ENCODE results near the gene TMEM244.
"Not testable (repeated sequence)": the region's sequence is repeated elsewhere in the genome, so short reads cannot be mapped to it uniquely, and the experiment has no call there.

TMEM244 gene, protein sequence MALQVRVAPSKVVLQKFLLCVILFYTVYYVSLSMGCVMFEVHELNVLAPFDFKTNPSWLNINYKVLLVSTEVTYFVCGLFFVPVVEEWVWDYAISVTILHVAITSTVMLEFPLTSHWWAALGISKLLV

DNA sequence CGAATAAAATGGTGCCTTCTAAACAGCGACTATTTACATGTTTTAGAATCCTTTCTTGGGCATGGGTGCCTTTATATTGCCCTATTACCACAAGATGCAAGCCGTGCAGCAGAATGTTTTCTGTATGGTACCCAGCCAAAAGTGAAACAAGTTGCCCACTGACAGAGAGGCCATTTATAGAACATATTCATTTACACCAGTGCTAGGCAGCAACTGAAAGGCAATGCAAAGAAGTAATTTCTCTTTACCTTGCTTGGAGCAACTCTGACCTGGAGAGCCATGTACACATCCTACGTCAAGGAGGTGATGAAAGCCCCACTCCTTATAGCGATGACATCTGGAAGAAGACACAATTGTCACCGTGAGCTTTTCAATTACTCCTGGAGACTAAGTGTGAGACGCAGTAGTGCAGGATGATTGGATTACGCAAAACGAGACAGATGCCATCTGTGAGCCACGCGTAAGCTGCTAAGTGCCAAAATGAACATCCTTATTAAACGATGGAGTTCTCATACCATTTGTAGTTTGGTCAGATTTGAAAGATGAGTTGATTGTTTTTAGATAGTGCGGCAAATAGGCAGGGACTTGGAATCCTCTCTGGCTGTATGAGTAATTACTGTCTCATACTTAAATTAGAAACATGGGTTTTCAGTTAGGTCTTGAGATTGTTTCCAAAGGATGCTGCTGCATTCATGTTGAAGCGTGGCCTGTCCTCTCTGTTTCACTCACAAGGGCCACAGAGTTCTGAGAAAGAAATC is at the start of gene TMEM244:
TSS of gene TMEM244 (minus strand) at position 408 of the 758 bp plus-strand sequence. CDS start at position 281, 127 bp downstream.
- no peak for DNase-seq (ENCODE audit: low spot score)
- no peak for FAIRE-seq

DNA sequence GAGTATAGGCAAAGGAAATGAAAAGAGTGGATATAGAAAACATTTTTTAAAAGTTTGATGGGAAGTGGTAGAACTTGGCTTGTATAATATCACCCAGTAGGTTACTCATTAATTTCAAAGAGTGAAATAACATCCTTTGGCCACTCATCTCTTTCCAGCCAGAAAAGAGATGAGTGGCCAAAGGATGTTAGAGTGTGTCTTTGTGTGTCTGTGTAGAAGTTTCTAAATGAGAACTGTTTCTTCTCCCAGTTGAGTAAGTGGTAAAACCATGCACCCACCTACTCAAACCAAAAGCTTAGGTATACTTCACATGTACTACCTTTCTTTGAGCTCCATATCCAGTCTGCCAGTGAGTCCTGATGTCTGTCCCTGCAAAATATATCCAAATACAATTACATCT is 47.7 kb upstream of the TMEM244 start:
- FAIRE-seq (no peak), DNase-seq (ENCODE audit: low spot score) (no peak)

DNA sequence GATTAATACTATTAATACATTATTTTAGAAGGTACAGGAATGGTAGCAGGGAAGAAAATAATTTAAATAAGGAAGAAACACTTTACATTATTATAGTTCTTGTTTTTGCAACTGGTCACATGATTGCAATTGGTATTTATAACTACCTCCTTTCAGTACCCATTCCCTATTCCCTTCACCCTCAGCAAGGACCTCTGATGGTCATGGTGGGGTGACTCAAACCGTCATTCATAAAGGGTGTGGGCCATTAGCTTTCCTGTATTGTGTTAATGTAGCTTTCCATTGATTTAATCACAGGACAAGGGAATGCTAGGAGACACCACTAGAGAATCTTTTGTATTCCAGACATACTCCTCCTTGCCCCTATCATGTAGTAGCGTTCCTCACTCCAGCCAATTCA is 47.2 kb upstream of the TMEM244 start:
- no peak for FAIRE-seq
- DNase-seq (ENCODE audit: low spot score): no peak

DNA sequence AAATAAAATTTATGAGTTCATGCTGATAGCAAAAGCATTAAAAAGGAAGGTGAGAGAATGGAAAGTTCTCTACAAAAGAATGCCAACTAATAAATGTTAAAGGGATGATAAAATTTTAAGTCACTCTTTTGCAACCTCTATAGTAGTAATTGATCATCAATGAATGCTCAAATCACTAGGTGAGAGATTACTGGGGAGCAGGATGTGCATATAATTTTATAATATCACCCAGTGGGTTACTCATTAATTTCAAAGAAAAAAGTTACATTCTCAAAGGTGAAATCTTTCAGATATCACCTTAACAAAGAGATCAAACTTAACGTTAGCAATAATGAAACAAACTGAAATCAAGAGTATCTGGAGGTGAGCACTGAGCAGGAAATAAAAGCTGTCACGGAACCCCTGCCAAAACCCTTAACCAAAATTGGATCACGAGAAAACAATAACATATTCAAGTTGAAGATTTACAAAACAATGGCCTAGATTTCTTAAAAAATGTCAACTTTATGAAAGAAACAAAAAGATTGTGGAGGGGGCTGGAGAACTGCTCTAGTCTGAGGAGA is 45.5 kb upstream of the TMEM244 start:
- DNase-seq (ENCODE audit: low spot score) (no peak), FAIRE-seq (no peak)

DNA sequence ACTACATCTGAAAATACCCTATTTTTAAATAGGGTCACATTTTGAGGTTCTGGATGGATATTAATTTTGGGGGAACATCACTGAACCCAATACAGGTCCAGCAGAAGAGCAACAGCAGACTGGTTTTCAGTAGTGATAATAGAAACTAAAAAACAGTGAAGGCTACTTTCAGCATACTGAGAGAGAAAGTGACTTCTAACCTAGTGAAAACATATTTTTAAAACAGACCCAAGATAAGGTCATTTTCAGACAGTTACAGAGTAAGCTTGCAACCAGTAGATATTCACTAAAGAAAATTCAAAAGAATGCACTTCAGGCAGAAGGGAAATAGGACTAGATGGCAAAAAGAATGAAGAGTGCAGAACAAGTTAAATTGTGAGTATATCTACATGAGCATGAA is 42.0 kb upstream of the TMEM244 start:
- FAIRE-seq (no peak), DNase-seq (ENCODE audit: low spot score) (no peak)

DNA sequence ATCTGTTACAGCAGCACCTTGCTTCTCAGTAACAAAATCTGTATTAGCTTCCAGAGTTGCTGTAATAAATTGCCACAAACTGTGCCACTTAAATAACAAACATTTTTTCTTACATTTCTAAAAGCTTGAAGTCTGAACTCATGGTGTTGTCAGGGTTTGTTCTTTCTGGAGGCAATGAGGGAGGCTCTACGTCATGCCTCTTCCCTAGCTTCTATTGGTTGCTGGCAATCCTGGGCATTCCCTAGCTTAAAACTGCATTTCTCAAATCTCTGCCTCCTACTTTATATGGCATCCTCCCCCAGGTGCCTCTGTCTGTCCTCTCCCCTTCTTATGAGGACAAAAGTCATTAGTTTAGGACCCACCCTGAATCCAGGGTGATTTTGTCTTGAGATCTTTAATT is 41.6 kb upstream of the TMEM244 start:
- DNase-seq (ENCODE audit: low spot score) (no peak), FAIRE-seq (no peak)

DNA sequence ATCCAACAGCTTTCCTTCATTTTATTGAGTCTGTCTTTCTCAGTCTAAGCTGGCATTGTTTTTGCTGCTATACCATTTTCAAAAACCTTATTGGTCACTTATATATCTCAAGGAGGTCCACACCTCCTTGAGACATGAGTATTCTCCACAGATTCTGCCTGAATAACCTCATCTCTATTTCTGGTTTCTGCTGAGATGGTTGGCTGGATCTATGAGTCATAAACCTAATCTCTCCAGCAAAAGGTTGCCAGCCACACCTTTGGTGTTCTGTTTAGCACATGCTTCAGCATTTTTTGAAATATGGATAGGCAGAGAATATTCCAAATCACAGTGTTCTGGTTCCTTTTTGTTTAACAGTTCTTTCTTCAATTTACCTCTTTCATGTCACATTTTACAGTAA is 40.8 kb upstream of the TMEM244 start:
- FAIRE-seq: no peak

DNA sequence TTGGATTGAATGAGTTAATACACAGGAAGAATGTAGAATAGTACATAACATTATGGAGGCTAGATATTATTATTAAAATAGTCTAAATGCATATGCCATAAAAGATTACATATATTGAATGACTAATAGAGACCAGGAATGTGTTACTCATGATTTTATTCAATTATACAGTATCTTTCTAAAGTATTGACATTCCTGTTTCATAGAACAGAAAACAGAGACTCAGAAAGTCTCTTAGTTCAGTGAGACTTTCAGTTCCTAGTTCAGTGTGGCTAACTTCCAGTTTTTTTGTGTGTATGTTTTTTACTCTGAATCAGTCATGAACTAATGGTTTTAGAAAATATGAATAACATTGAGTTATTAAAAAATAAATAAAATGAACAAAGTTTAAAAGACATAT is 34.6 kb upstream of the TMEM244 start:
- DNase-seq (ENCODE audit: low spot score) (no peak), FAIRE-seq (no peak)

More for the DNA sequence above, 40.8 kb upstream of the TMEM244 start:
- DNase-seq (ENCODE audit: low spot score): peak; percentile 13

DNA sequence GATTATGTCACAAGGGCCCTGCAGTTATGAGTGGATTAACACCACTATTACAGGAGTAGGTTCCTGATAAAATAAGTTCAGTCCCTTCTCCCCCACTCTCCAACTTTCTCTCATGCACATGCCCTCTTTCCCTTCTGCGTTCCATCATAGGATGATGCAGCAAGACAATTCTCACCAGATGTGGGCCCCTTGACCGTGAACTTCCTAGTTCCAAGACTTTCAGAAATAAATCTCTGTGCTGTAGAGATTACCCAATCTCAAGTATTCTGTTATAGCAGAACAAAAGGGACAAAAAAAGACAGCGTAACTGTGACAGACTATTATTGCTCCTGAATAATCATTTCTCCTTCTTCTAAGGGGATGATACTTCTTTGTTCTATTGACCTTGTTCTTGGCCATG is 33.8 kb upstream of the TMEM244 start:
- DNase-seq (ENCODE audit: low spot score) (no peak), FAIRE-seq (no peak)

DNA sequence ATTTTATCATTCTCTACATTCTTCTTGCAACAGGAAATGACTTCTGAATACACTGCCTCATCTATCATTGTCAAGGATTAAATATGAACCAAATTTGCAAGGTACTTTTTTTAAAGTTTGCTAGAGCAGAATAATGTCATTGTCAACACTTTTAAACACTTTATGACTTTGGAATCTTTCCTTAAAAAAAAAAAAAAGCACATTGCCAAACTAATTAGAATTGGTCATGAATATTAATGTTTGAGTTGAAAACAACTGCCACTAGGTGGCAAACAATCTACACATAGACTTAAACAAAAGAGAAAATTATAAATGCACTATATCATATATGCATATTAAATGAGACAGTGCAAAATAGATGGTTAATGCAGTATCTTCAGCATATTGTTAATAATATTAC is 32.5 kb upstream of the TMEM244 start:
- DNase-seq (ENCODE audit: low spot score): no peak
- FAIRE-seq: no peak

DNA sequence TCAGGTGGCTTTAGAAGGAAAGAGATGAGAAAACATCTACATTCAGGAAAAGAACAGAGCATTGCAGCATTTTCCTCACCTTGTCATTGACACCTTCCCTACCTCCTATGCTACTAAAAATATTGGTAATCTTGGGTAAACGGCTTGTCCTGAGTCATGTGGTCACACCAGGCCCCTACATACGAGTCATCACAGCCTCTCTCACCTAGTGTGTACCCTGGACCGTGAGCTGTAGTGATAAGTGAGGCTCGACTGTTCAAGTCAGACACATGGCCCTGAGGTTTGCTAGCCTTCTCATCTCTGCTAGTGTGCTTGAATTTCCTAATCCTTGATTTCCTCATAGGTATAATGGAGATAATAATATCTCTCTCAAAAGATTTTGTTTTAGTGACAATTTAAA is 29.6 kb upstream of the TMEM244 start:
- no peak for FAIRE-seq

DNA sequence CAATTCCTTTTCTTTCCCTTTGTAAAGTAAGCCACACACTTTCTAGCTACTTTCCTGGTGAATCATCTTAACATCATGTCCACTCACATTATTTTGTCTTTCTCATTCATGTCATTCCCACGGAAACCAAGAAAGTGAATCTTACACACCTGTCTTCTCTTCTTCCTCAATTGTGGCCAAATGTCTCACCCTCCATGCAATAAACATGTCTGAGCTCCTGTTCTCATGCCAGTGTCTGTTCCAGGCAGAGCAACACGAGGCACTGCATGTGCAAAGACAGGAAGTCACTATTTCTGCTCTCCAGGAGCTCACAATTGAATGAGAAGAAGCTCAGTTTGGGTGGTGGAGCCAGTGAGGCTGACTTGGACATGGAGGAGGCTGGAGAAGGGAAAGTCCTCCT is 29.0 kb upstream of the TMEM244 start:
- DNase-seq (ENCODE audit: low spot score) (peak; percentile 59), FAIRE-seq (no peak)

More for the DNA sequence above, 29.6 kb upstream of the TMEM244 start:
- peak; percentile 30 for DNase-seq (ENCODE audit: low spot score)

DNA sequence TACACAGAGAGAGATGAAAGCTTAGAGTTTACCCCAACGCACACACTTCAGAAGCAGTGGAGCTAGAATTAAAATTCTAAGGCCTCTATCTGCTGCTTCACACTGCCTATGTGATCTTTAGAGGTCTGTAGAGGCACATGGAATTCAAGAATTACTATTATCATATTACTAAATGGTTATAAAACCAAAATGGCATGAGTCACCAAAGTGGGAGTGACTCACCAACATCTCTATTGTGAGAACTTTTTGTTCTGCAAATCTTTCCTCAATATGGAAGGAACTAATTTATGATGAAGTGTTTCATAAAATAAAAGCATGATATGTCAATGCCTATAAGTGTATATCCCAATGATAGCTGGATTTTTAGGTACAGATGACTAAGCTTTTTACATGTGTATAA is 28.5 kb upstream of the TMEM244 start:
- FAIRE-seq: no peak
- DNase-seq (ENCODE audit: low spot score): peak; percentile 42

DNA sequence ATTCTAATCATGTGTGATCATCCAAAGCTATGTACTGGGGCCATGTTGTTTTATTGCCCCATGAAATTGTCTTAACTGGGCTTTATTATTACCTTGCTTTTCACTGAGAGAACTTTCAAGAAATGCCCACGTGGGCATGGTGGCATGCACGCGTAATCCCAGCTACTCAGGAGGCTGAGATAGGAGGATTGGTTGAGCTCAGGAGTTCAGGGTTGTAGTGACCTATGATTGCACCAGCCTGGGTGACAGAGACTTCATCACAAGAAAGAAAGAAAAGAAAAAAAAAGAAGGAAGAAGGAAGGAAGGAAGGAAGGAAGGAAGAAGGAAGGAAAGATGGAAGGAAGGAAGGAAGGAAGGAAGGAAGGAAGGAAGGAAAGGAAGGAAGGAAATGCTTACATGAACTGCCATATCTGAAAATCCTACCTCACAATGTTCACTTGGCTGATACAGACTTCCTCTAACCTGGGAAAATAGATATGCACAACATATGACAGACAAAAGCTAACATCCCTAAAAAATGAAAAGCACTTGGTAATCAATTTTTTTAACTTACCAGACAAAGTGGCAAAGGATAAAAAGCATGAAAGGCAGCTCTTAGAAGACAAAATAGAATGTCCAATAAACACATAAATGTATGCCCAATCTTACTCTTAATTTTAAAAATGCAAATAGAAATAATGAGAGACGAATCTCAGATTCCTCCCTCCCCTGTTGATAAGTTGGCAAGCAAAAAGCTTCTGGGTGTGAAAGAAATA is 25.5 kb upstream of the TMEM244 start:
- DNase-seq (ENCODE audit: low spot score) (no peak), FAIRE-seq (no peak)

DNA sequence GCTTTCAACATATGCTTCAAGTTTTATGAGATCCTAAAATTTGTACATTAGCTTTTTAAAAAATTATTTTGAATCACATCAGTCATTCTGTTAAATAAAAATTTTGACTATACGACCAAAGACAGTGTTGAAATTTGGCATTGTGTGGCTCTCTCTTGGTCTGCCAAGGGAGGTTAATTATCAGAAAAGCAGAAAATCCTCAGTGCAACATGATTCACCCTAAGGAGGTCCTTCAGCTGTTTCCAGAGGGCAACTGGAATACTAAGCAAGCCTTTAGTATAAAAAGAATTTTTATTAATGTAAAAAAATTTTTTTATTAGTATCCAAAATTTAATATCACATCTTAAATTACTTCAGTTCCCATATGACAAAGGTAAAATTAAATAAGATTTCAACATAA is 23.1 kb upstream of the TMEM244 start:
- no peak for DNase-seq (ENCODE audit: low spot score)

DNA sequence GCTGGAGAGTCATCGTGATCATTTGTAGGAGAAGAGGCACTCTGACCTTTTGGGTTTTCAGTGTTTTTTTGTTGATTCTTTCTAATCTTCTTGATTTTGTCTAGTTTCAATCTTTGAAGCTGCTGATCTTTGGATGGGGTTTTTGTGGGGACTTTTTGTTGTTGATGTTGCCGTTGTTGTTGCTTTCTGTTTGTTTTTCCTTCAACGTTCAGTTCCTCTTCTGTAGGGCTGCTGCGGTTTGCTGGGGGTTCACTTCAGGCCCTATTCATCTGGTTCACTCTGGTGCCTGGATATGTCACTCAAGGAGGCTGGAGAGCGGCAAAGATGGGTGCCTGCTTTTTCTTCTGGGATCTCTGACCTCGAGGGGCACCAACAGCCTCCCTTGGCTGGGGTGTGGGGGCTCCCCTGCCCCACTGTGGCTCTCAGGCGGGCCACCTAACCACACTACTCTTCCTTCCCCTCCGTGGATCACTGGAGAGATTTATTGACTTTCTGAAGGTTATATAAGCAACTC is 21.5 kb upstream of the TMEM244 start:
- FAIRE-seq (no peak), DNase-seq (ENCODE audit: low spot score) (no peak)

More for the DNA sequence above, 23.1 kb upstream of the TMEM244 start:
- no peak for FAIRE-seq

DNA sequence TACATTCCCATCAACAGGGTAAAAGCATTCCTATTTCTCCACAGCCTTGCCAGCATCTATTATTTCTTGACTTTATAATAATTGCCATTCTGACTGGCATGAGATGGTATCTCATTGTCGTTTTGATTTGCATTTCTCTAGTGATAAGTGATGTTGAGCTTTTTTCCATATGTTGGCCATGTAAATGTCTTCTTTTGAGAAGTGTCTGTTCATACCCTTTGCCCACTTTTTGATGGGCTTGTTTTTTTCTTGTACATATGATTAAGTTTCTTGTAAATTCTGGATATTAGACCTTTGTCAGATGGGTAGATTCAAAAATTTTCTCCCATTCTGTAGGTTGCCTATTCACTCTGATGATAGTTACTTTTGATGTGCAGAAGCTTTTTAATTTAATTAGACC is 16.8 kb upstream of the TMEM244 start:
- not testable (repeated sequence) for FAIRE-seq; DNase-seq (ENCODE audit: low spot score)

DNA sequence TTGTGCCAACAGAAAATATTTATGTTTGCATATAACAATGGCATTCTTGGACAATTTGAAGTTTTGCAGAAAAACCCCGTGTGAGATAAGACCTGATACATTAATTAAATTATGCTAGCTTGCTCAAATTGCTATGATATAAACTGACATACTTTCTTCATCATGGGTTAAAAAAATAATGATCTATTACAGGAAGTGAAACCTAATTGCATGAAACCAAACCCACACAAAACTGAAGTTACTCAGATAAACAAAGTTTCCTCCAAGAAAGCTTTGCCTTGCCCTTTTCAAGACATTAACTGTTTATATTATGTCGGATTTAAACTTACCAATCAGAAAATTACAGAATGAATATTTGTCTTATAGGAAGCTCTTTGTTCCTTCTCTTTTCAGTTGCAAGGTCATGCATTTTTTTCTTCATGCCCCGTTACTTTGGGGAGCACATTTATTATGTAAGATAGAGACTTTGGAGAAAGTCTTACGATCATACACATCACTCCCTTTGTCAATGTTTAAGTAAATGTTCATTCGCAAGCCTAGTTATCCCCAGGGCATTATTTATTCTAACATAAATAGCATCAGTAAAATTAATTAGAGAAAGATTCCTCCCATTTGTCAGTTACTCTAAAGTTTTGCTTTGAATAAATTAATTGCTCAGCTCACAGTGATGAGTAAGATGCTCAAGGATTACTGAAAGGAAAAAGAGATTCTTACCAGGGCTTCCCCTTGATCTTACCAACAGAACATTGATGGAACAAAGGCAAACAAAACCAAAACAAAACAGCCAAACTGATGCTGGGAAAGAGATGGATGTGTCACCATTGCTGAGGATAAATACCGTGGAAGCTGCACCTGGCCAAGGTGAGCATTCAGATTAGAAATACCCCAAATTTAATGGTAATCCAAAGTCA is 14.8 kb upstream of the TMEM244 start:
- DNase-seq (ENCODE audit: low spot score): no peak
- no peak for FAIRE-seq

DNA sequence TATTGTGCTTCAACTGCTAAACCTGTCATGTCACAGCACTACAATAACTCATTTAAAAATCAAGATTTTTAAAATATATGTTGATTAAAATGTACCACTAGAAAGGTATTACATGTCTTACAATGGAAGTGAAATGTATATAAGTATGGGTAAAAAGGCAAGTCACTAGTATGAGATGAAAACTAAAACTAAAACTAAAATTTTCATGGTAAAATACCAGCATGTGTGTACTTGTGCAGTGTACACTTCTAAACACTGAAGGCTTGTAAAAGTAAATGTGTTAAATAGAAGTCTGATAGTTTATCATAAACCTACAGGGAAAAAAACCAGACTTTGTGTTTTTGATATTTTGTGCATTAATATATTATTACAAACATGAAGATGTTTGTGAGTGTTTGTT is 13.7 kb upstream of the TMEM244 start:
- DNase-seq (ENCODE audit: low spot score) (no peak), FAIRE-seq (no peak)

DNA sequence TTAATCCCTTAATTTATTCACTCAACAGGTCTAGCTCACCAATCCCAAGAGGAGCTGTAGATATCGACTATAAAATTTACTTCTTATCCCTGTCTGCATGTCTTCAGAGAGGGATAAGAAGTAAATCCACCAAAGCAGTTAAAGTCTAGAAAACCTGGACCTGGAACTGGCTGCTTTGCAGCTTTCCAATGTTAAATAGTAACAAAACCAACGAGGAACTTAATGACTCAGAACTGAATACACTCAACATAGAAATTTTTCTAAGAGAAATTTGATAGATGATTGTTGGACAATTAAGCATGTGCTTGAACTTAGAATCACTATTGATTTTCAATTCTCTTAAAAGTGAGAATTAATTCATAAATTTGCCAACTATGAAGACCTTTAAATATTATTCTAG is 11.5 kb upstream of the TMEM244 start:
- FAIRE-seq: no peak
- no peak for DNase-seq (ENCODE audit: low spot score)

DNA sequence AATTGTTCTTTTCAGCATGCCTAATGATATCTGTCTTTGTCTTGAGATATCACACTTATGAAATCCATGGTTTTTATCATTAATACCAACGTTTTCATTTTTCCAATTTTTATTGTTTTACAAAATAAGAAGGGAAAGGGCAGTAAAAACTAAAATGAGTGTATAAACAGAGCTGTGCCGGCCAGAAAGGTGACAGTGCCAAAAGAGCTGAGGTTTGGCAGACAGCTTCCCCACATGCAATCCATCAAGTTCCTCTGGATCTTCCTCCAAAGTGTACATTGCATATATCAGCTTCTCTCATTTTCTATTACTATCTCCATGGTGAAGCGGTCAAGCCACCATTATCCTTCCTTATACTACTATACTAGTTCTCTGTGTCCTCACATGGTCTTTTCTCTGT is 10.1 kb upstream of the TMEM244 start:
- FAIRE-seq (no peak), DNase-seq (ENCODE audit: low spot score) (no peak)
